Stimulated activated CD8-positive, alpha-beta memory T cell treated with anti-CD3 and anti-CD28 coated beads, Interleukin-7, amount 100 ng/mL, for 1 hour (primary cell): ENCODE measurements around the gene DENND6B.
A peak's percentile ranks its signal among the peaks of the same experiment; 100 is the strongest.

ENCODE experiments used
- DNase-seq, 2 donors: peaks; one replicate each; pipeline ENCODE4 v3.0.0-alpha.2; 2020; ENCODE audit warnings: low read depth in 2 of 2

The DENND6B gene

GRCh38 chr22:50272044-50272802, 54.6 kb downstream of the DENND6B start:
- DNase-seq: no peak

DNA sequence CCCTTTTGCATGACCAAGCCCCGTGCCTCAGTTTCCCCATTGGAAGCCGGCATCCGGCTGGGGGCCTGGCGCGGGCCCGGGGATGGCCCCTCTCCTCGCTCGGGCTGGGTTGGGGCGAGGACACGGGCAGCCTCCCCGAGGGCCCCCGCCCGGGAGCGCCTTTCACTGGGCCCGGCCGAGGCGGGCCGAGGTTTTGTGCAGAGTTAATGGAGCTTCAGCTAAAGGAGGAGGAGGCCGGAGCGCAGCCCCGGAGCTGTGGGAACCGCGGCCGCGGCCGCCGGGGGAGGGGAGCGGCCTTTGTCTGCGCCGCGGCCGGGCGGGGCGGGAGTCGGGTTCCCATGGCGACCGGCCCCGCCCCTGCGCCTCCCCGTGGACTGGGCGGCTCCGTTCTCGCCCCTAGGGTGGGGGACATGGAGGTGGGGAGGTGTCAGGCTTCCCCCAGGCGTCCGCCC, 55.3 kb downstream of the DENND6B start:
- no peak for DNase-seq

- peak in 1 of 2 donors; percentile 41 for DNase-seq
Measured at GRCh38 chr22:50270666-50271394, 56.0 kb downstream of the DENND6B start.

DNA sequence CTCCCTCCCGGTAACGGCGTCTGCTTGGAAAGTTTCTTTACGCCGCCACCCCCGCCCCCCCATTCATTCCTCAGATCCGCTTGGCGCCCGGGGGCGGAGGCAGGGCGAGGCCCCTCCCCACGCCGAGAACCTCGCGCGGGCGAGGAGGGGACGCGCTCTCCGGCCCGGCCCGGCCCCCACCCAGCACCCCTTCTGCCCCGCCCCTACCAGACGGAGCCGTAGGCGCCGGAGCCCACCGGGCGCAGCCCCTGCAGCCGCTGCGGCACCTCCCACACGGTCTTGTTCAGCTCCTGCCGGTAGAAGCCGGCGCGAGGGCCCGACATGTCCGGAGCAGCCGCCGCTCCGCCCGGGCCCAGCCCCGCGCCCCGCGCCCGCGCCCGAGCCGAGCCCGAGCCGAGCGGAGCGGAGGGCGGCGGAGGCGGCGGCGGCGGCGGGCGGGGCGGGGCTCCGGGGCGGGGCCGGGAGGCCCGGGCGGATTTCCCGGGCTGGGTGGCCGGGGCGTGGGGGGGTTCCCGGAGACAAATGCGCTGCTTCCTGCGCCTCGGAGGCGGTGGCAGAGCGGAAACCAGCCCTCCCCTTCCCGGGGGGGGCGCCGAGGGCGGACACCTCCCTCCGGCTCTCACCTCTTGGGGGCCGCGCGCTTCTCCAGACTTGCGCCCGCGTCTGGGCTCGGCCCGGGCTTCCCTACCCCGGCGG, 56.7 kb downstream of the DENND6B start, which contains the start of gene MAPK11:
Gene MAPK11 (minus strand): TSS at position 411 of the 696 bp plus-strand sequence. CDS start 88 bp downstream, at position 323.
- peak; percentile 38 to 40 for DNase-seq

DNA sequence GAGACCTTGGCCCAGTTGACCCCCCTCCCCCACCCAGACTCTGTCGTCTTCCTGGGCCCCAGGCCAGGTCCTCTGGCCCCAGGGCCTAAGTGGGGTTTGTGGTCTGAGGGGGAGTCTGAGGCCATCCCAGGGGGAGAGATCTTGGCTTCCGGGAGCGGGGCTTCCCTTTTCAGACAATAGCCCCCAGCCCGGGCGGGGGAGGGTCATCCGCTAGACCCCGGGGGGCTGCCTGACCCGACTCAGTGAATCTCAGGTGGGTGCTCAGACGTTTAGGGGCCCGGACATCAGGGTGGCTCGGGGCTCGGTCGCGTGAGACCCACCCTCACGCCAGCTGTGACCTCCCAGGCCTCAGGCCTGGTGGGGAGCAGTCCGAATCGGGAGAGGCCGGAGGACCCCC, 57.2 kb downstream of the DENND6B start:
- no peak for DNase-seq

GRCh38 chr22:50268655-50269113, 58.1 kb downstream of the DENND6B start:
- no peak for DNase-seq

DNA sequence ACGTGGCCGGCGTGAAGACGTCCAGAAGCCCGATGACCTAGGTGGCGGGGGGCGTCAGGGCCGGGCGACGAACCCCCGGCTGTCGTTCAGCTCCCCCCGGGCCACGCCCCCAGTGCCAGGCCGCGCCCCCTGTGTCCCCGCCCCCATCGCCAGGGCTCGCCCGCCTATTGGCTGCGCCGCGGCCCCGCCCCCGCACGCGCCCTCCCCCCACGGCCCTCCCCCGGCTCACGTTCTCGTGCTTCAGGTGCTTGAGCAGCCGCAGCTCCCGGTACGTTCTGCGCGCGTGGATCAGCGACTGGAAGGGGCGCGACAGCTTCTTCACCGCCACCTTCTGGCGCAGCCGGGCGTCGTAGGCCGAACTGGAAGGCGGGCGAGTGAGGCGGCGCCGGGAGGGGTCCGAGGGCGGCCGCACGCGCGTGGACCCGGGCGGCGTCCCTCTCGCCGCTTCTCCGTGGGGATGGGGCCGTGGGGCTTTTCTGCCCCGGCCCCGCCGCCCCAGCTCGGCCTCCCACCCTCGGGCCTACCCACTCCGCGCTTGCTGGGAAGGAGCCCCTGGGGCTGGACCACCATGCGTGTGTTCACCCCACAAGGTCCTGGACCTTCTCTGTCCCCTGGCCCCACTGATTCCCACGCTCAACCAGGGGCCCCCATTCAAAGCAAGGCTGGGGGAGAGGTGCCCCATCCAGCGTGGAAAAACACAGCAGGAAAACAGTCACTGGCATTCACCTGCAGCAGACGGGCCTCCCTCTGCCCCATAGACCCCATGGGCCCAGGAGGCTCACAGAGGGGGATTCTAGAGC, 59.0 kb downstream of the DENND6B start:
- DNase-seq: peak in 1 of 2 donors; percentile 34

- DNase-seq: no peak
Measured at GRCh38 chr22:50266994-50267393, 59.8 kb downstream of the DENND6B start.

GRCh38 chr22:50264946-50265669, 61.7 kb downstream of the DENND6B start:
- no peak for DNase-seq

DNA sequence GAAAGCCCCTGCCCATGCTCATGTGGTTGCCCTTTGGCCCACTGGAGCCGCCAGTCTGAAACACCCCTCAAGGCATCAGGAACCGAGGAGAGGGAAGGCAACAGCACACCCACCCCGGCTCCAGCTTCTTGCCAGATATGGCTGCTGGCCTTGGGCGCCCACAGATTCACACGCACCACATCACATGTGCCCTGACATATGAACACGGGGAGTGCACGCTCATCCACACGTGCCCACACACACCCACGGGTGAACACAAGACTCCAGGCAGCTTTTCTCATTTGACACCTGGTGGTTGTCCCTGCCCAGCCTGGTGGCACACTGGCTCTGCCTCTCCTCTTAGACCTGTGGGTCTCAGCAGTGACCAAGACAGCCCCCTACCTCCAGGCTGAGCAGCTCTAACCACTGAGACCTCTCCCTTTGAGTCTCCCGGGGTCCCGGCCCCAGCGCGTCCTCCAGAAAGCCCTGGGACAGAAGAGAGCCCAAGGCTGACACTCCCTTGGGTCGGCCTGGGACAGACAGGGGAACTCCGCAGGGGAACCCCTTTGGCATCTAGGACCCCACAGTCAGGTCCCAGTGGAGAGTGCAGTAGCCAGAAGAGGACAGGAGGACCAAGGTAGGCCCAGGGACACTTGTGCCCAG, 62.6 kb downstream of the DENND6B start:
- no peak for DNase-seq

GRCh38 chr22:50262973-50263617, 63.7 kb downstream of the DENND6B start:
- no peak for DNase-seq

GRCh38 chr22:50262460-50262911, 64.3 kb downstream of the DENND6B start:
- DNase-seq: no peak

GRCh38 chr22:50261615-50262459, 65.0 kb downstream of the DENND6B start, which contains the start of gene MAPK12:
TSS of gene MAPK12 (minus strand) at chr22:50261683. CDS start at chr22:50261509, 174 bp downstream.
- no peak for DNase-seq

GRCh38 chr22:50260801-50261614, 65.8 kb downstream of the DENND6B start:
- DNase-seq: no peak

- DNase-seq: no peak
Measured at GRCh38 chr22:50260434-50260800, 66.4 kb downstream of the DENND6B start.

DNA sequence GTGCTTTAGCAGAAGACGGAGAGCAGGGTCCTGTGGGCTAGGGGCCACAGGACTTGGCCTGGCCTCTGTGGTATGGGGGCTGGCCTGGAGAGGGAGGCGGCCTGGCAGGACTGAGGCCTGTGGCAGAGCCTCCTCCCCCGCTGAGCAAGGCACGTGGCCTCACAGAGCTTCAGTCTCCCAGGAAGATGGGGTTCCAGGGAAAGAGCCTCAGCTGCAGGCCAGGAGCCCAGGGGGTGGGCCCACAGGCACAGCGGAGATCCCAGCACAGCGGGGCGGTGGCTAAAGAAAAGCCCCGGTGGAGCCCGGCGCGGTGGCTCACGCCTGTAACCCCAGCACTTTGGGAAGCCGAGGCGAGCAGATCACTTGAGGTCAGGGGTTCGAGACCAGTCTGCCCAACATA, 67.5 kb downstream of the DENND6B start:
- no peak for DNase-seq
